Liver (tissue), 9 donors: ENCODE data around the gene CLASRP. TPM values are rescaled to one million over a fixed set of nuclear protein-coding genes. Genes with fewer than 3 reads are reported as not detected.

Experiments
- DNase-seq: peaks from one replicate; pipeline ENCODE4 v3.0.0-alpha.2; 2017; ENCODE audit warnings: low spot score
- H3K27ac ChIP-seq, 2 donors: one replicate each; pipeline ENCODE4 v1.7.0; 2013; ENCODE audit warnings: inconsistent platforms in 2 of 2, low read length in 2 of 2, control low read depth in 1 of 2, low read depth in 1 of 2, mild to moderate bottlenecking in 1 of 2
- H3K27me3 ChIP-seq, 4 donors: one replicate each; pipeline versions ENCODE4 v1.6.1 to v1.7.0; 2013; ENCODE audit warnings: low read length in 3 of 4, inconsistent platforms in 1 of 4, mild to moderate bottlenecking in 1 of 4, moderate library complexity in 1 of 4; ENCODE audit not compliant: control insufficient read depth in 4 of 4, insufficient read depth in 4 of 4
- H3K36me3 ChIP-seq, 4 donors: one replicate each; pipeline versions ENCODE4 v1.6.1 to v1.7.0; 2013; ENCODE audit warnings: low read length in 3 of 4, mild to moderate bottlenecking in 3 of 4, low read depth in 1 of 4, moderate library complexity in 1 of 4; ENCODE audit not compliant: control insufficient read depth in 4 of 4, insufficient read depth in 3 of 4
- H3K4me1 ChIP-seq, 4 donors: one replicate each; pipeline versions ENCODE4 v1.6.1 to v1.7.0; 2013; ENCODE audit warnings: low read length in 3 of 4, mild to moderate bottlenecking in 3 of 4, moderate library complexity in 1 of 4; ENCODE audit not compliant: control insufficient read depth in 4 of 4, insufficient read depth in 4 of 4
- H3K4me3 ChIP-seq, 3 donors: one replicate each; pipeline versions ENCODE4 v1.6.1 to v1.7.0; 2013; ENCODE audit warnings: low read length in 3 of 3, control low read depth in 1 of 3, low read depth in 1 of 3, mild to moderate bottlenecking in 1 of 3
- H3K9ac ChIP-seq, 2 donors: one replicate each; pipeline ENCODE4 v1.7.0; 2013; ENCODE audit warnings: low read length in 2 of 2, mild to moderate bottlenecking in 2 of 2, moderate library complexity in 2 of 2, control low read depth in 1 of 2, low read depth in 1 of 2
- H3K9me3 ChIP-seq, 4 donors: one replicate each; pipeline versions ENCODE4 v1.6.1 to v1.7.0; 2013; ENCODE audit warnings: low read length in 3 of 4; ENCODE audit not compliant: control insufficient read depth in 4 of 4
- CTCF ChIP-seq: fragments of 150-350 bp; IDR thresholded peaks from 2 replicates; pipeline ENCODE4 v1.5.1; 2017; ENCODE audit warnings: improper control_type of control experiment, low read depth, low read length; ENCODE audit not compliant: missing input control
- EGR1 ChIP-seq, 2 donors: IDR thresholded peaks; 2 replicates each; pipeline ENCODE4 v1.6.1; 2016 to 2018; ENCODE audit warnings: antibody characterized with exemption in 2 of 2, low read depth in 2 of 2
- FOXA1 ChIP-seq: IDR thresholded peaks from 2 replicates; pipeline ENCODE4 v1.6.1; 2016; ENCODE audit warnings: antibody characterized with exemption
- FOXA2 ChIP-seq: IDR thresholded peaks from 2 replicates; pipeline ENCODE4 v1.6.1; 2016; ENCODE audit warnings: antibody characterized with exemption
- HNF4A ChIP-seq, 2 donors: conservative IDR thresholded peaks; 2 replicates each; pipeline ENCODE4 v1.6.1; 2016; ENCODE audit warnings: antibody characterized with exemption in 2 of 2, mild to moderate bottlenecking in 2 of 2
- HNF4G ChIP-seq: IDR thresholded peaks from 2 replicates; pipeline ENCODE4 v1.6.1; 2016; ENCODE audit warnings: antibody characterized with exemption
- JUND ChIP-seq, 2 donors: IDR thresholded peaks; 2 replicates each; pipeline ENCODE4 v1.6.1; 2016; ENCODE audit warnings: antibody characterized with exemption in 2 of 2
- MAX ChIP-seq: IDR thresholded peaks from 2 replicates; pipeline ENCODE4 v1.6.1; 2016; ENCODE audit warnings: antibody characterized with exemption
- NR2F2 ChIP-seq: IDR thresholded peaks from 2 replicates; pipeline ENCODE4 v1.6.1; 2016; ENCODE audit warnings: antibody characterized with exemption
- RAD21 ChIP-seq, 2 donors: IDR thresholded peaks; 2 replicates each; pipeline ENCODE4 v1.6.1; 2016; ENCODE audit warnings: antibody characterized with exemption in 2 of 2, mild to moderate bottlenecking in 2 of 2
- REST ChIP-seq: IDR thresholded peaks from 2 replicates; pipeline ENCODE4 v1.6.1; 2016; ENCODE audit warnings: antibody characterized with exemption, mild to moderate bottlenecking
- RXRA ChIP-seq, 2 donors: IDR thresholded peaks; 2 replicates each; pipeline ENCODE4 v1.6.1; 2017 to 2018; ENCODE audit warnings: antibody characterized with exemption in 2 of 2, mild to moderate bottlenecking in 1 of 2
- SP1 ChIP-seq: IDR thresholded peaks from 2 replicates; pipeline ENCODE4 v1.6.1; 2018; ENCODE audit warnings: antibody characterized with exemption, mild to moderate bottlenecking
- TAF1 ChIP-seq: conservative IDR thresholded peaks from 2 replicates; pipeline ENCODE4 v1.6.1; 2016; ENCODE audit warnings: antibody characterized with exemption, mild to moderate bottlenecking
- YY1 ChIP-seq: IDR thresholded peaks from 2 replicates; pipeline ENCODE4 v1.6.1; 2016; ENCODE audit warnings: antibody characterized with exemption, mild to moderate bottlenecking
- ZBTB33 ChIP-seq: IDR thresholded peaks from 2 replicates; pipeline ENCODE4 v1.6.1; 2016; ENCODE audit warnings: antibody characterized with exemption
- WGBS: extraction: QIAGEN DNeasy Blood & Tissue Kit; methylation state at CpG from one replicate; pipeline ENCODE4 v1.1.7; 2013; 5-methylcytosine and 5-hydroxymethylcytosine counted together
- polyA plus RNA-seq, 2 donors: library from polyadenylated mRNA; stranded (reverse) in 1 of 2; unstranded in 1 of 2; fragments of 200-250 nt in 1 of 2; fragments of >200 nt in 1 of 2; fragmentation: Nextera tagmentation in 1 of 2; extraction: Ambion mirVana in 1 of 2; gene quantifications; one replicate each; pipeline versions ENCODE4 v1.2.1 to v1.2.3, GENCODE V29; 2013 to 2015
- total RNA-seq, 2 donors: library from RNA; depleted of rRNA; stranded (reverse); fragments of >200 nt; gene quantifications; one replicate each; pipeline ENCODE4 v1.2.3, GENCODE V29; 2014
- TF ChIP-seq, protein P1 (sequence below): IDR thresholded peaks from 2 replicates; pipeline ENCODE4 v1.6.1; 2016; ENCODE audit warnings: antibody characterized with exemption
- donor health status: healthy.
- donor health status: healthy.
- donor health status: healthy.
- donor health status: healthy.
- donor health status: healthy.

The CLASRP gene
- total and polyA plus RNA-seq, 4 donors: 9.0 to 44.3 (median 12.8) TPM

GRCh38 chr19:45019187-45019586 lies 19.7 kb upstream of the CLASRP start:
- Histone ChIP-seq H3K27ac (no peak overlapping the region), H3K4me1 (peaks cover 0 to 8% (median 3%) of the 10 kb centered on the region in 4 donors), H3K9me3 (no peaks in the 10 kb centered on the region), H3K27me3 (no peaks in the 10 kb centered on the region), H3K36me3 (peaks cover 0 to 4% (median 1%) of the 10 kb centered on the region in 4 donors), H3K4me3 (no peak overlapping the region), H3K9ac (no peak overlapping the region)
- DNase-seq: no peak
- TF ChIP-seq HNF4G (no peak), YY1 (no peak), FOXA2 (no peak), MAX (no peak), SP1 (no peak), TAF1 (no peak), JUND (IDR thresholded peaks at IDR 0.05) (no peak), EGR1 (IDR thresholded peaks at IDR 0.05; ENCODE audit: low read depth in 2 of 2) (no peak), HNF4A (conservative IDR thresholded peaks at IDR 0.05) (no peak), RXRA (IDR thresholded peaks at IDR 0.05) (no peak), RAD21 (IDR thresholded peaks at IDR 0.05) (no peak), ZBTB33 (no peak), NR2F2 (no peak), CTCF (no peak), FOXA1 (no peak), REST (no peak)
- TF ChIP-seq, protein P1, sequence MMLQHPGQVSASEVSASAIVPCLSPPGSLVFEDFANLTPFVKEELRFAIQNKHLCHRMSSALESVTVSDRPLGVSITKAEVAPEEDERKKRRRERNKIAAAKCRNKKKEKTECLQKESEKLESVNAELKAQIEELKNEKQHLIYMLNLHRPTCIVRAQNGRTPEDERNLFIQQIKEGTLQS: no peak
- 98% methylated on average over 2 of the region's 2 CpGs for WGBS

DNA sequence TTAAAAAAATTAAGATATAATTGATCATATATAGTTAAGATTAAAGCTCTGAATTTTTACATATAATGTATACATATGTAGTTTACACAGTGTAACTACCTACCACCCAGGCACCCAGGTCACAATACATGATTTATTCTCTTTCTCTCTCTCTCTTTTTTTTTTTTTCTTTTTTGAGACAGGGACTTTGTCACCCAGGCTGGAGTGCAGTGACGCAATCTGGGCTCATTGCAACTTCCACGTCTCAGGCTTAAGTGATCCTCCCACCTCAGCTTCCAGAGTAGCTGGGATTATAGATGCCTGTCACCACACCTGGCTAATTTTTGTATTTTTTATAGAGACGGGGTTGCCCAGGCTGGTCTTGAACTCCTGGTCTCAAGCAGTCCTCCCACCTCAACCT lies 18.8 kb upstream of the CLASRP start:
- 45% methylated on average over 3 of the region's 3 CpGs for WGBS
- H3K27me3 ChIP-seq: no peaks in the 10 kb centered on the region
- DNase-seq: no peak
- peak overlapping the region in 1 of 2 donors; percentile 43 for H3K9ac ChIP-seq
- H3K27ac ChIP-seq: no peak overlapping the region
- H3K9me3 ChIP-seq: no peaks in the 10 kb centered on the region
- peaks cover 0 to 8% (median 3%) of the 10 kb centered on the region in 4 donors for H3K4me1 ChIP-seq
- peaks cover 0 to 4% (median 1%) of the 10 kb centered on the region in 4 donors for H3K36me3 ChIP-seq
- no peak overlapping the region for H3K4me3 ChIP-seq
- TF ChIP-seq FOXA1: no peak
- TF ChIP-seq RXRA (IDR thresholded peaks at IDR 0.05): peak; percentile 50 to 51
- peak; percentile 96 for TF ChIP-seq HNF4A (conservative IDR thresholded peaks at IDR 0.05)
- no peak for TF ChIP-seq CTCF
- peak; percentile 64 for TF ChIP-seq SP1
- TF ChIP-seq YY1: peak; percentile 26
- peak; percentile 64 for TF ChIP-seq HNF4G
- peak in 1 of 2 donors; percentile 34 for TF ChIP-seq RAD21 (IDR thresholded peaks at IDR 0.05)
- no peak for TF ChIP-seq EGR1 (IDR thresholded peaks at IDR 0.05; ENCODE audit: low read depth in 2 of 2)
- no peak for TF ChIP-seq REST
- peak in 1 of 2 donors; percentile 59 for TF ChIP-seq JUND (IDR thresholded peaks at IDR 0.05)
- TF ChIP-seq TAF1: no peak
- TF ChIP-seq, protein P1: peak; percentile 86
